AG04449 (cell line): ENCODE results near the gene KBTBD7.

Experiments used
- CTCF ChIA-PET: fragments of 350-600 bp; formaldehyde crosslinking; extraction: SDS; loops from one replicate; lab custom pipeline; 2021; ENCODE audit warnings: antibody characterized with exemption; lab: Yijun Ruan, JAX
- POLR2A ChIA-PET: fragments of 400-600, 350-600 bp; formaldehyde crosslinking; extraction: SDS; loops from one replicate; lab custom pipeline; 2020; ENCODE audit warnings: antibody characterized with exemption, inconsistent platforms; lab: Yijun Ruan, JAX
- DNase-seq: peaks from one replicate; pipeline ENCODE4 v3.0.0-alpha.2; 2010; ENCODE audit warnings: low read depth, low spot score
- H3K4me3 ChIP-seq: 2 replicates; pipeline ENCODE4 v1.5.1; 2011; ENCODE audit warnings: low read depth, mild to moderate bottlenecking, control low read depth, low read length
- CTCF ChIP-seq: IDR thresholded peaks from one replicate; pipeline ENCODE4 v1.5.1; 2011; ENCODE audit warnings: mild to moderate bottlenecking, moderate library complexity, low read length, control low read depth, inconsistent platforms; ENCODE audit not compliant: insufficient read depth; ENCODE audit errors: missing control alignments

Gene KBTBD7

GRCh38 chr13:41154042-41154441, 40.3 kb downstream of the KBTBD7 start:
- TF ChIP-seq CTCF: no peak
- POLR2A ChIA-PET: no interaction called here
- CTCF ChIA-PET: no interaction called here
- DNase-seq: no peak
- no peak overlapping the region for H3K4me3 ChIP-seq

GRCh38 chr13:41152005-41152404, 42.4 kb downstream of the KBTBD7 start:
- no peak for TF ChIP-seq CTCF
- CTCF ChIA-PET: no interaction called here
- no peak for DNase-seq
- no peak overlapping the region for H3K4me3 ChIP-seq
- POLR2A ChIA-PET: no interaction called here

GRCh38 chr13:41150058-41150457, 44.3 kb downstream of the KBTBD7 start:
- H3K4me3 ChIP-seq: no peak overlapping the region
- ChIA-PET POLR2A (no interaction called here), CTCF (no interaction called here)
- no peak for TF ChIP-seq CTCF
- DNase-seq: no peak

- CTCF ChIA-PET: no interaction called here
Measured at GRCh38 chr13:41148419-41149283, 45.7 kb downstream of the KBTBD7 start.

GRCh38 chr13:41145136-41145908, 49.0 kb downstream of the KBTBD7 start:
- ChIA-PET POLR2A (no interaction called here), CTCF (no interaction called here)
- peak; percentile 42 for DNase-seq
- TF ChIP-seq CTCF: no peak
- no peak overlapping the region for H3K4me3 ChIP-seq

More at GRCh38 chr13:41148419-41149283, 45.7 kb downstream of the KBTBD7 start:
- POLR2A ChIA-PET: no interaction called here
- no peak overlapping the region for H3K4me3 ChIP-seq
- DNase-seq: no peak
- TF ChIP-seq CTCF: no peak

- POLR2A ChIA-PET: no interaction called here
- no peak for DNase-seq
- CTCF ChIA-PET: interaction anchor here (1.0 kb wide), 1 partner anchor 54 kb away, joined by 3 read pairs; no protein-coding TSS in a partner anchor
- TF ChIP-seq CTCF: no peak
- H3K4me3 ChIP-seq: no peak overlapping the region
Measured at GRCh38 chr13:41144576-41144975, 49.8 kb downstream of the KBTBD7 start.
